Right hindlimb (tissue), 1 donor: ENCODE data around the gene RCAN1.

Experiments
- DNase-seq: peaks from one replicate; pipeline ENCODE4 v3.0.0-alpha.2; 2018

Gene RCAN1

GRCh38 chr21:34598931-34599400 lies 15.9 kb downstream of the RCAN1 start:
- DNase-seq, result no peak

GRCh38 chr21:34597406-34597805 lies 17.5 kb downstream of the RCAN1 start:
- no peak for DNase-seq

- DNase-seq, result no peak
Measured at GRCh38 chr21:34596561-34597271, 18.2 kb downstream of the RCAN1 start.

GRCh38 chr21:34595457-34595856 lies 19.5 kb downstream of the RCAN1 start:
- no peak for DNase-seq

GRCh38 chr21:34594566-34595234 lies 20.2 kb downstream of the RCAN1 start:
- no peak for DNase-seq

GRCh38 chr21:34593954-34594531 lies 20.9 kb downstream of the RCAN1 start:
- DNase-seq, result no peak

- no peak for DNase-seq
Measured at GRCh38 chr21:34593423-34593822, 21.5 kb downstream of the RCAN1 start.

GRCh38 chr21:34592120-34592955 lies 22.6 kb downstream of the RCAN1 start:
- DNase-seq, result peak; percentile 48

GRCh38 chr21:34590520-34590919 lies 24.4 kb downstream of the RCAN1 start:
- no peak for DNase-seq

- no peak for DNase-seq
Measured at GRCh38 chr21:34589511-34590282, 25.2 kb downstream of the RCAN1 start.

GRCh38 chr21:34583926-34584563 lies 30.9 kb downstream of the RCAN1 start:
- DNase-seq, result no peak

GRCh38 chr21:34582506-34583150 lies 32.3 kb downstream of the RCAN1 start:
- no peak for DNase-seq

GRCh38 chr21:34580181-34580700 lies 34.7 kb downstream of the RCAN1 start:
- DNase-seq, result no peak

GRCh38 chr21:34579411-34579810 lies 35.5 kb downstream of the RCAN1 start:
- DNase-seq, result no peak

GRCh38 chr21:34576041-34576511 lies 38.8 kb downstream of the RCAN1 start:
- DNase-seq, result no peak

GRCh38 chr21:34574601-34575529 lies 40.0 kb downstream of the RCAN1 start:
- DNase-seq, result no peak

- no peak for DNase-seq
Measured at GRCh38 chr21:34571994-34572393, 42.9 kb downstream of the RCAN1 start.

- no peak for DNase-seq
Measured at GRCh38 chr21:34570313-34570712, 44.6 kb downstream of the RCAN1 start.

GRCh38 chr21:34569381-34569979 lies 45.4 kb downstream of the RCAN1 start:
- DNase-seq, result no peak
